Measurements from ENCODE around the gene ZNF71. TPM values are rescaled to one million over a fixed set of nuclear protein-coding genes. Genes with fewer than 3 reads are reported as not detected.

ZNF71 gene
- total RNA-seq = 1 to 10 TPM; 4.4 to 4.7 TPM

GRCh38 chr19:56594783-56595547, at the start of gene ZNF71:
ZNF71 (plus strand) TSS chr19:56595302; CDS start chr19:56601559, 6,257 bp downstream.
- Mint-ChIP-seq H3K36me3 (peaks cover 34 to 59% of the 10 kb centered on the region in 2 donors), H3K27ac (peak within 1 kb of the TSS; percentile 82 to 95), H3K9me3 (peaks cover 16 to 48% of the 10 kb centered on the region in 2 donors)
- ATAC-seq (peak; percentile 92 to 95), DNase-seq (ENCODE audit: low spot score in 2 of 2) (peak; percentile 84 to 86)

GRCh38 chr19:56547535-56547934, 47.6 kb upstream of the ZNF71 start:
- H3K9me3 Mint-ChIP-seq = peaks cover 32 to 40% of the 10 kb centered on the region in 2 donors
- no peak for ATAC-seq

GRCh38 chr19:56554272-56554869, 40.7 kb upstream of the ZNF71 start:
- Mint-ChIP-seq H3K27ac (no peak overlapping the region), H3K36me3 (peaks cover 61 to 65% of the 10 kb centered on the region in 2 donors), H3K9me3 (peaks cover 45 to 47% of the 10 kb centered on the region in 2 donors)
- DNase-seq (ENCODE audit: low spot score in 2 of 2) (no peak), ATAC-seq (no peak)

More at GRCh38 chr19:56547535-56547934, 47.6 kb upstream of the ZNF71 start:
- H3K36me3 Mint-ChIP-seq = peaks cover 74 to 75% of the 10 kb centered on the region in 2 donors
- H3K27ac Mint-ChIP-seq = no peak overlapping the region
- DNase-seq (ENCODE audit: low spot score in 2 of 2) = no peak

GRCh38 chr19:56562766-56563165, 32.3 kb upstream of the ZNF71 start:
- Mint-ChIP-seq H3K9me3 (peaks cover 51 to 52% of the 10 kb centered on the region in 2 donors), H3K27ac (no peak overlapping the region), H3K36me3 (peaks cover 81 to 91% of the 10 kb centered on the region in 2 donors)

GRCh38 chr19:56566904-56567273, 28.2 kb upstream of the ZNF71 start:
- H3K36me3 Mint-ChIP-seq = peaks cover 79 to 92% of the 10 kb centered on the region in 2 donors
- DNase-seq (ENCODE audit: low spot score in 2 of 2) (peak in 1 of 2 donors; percentile 42), ATAC-seq (peak; percentile 46 to 56)
- H3K27ac Mint-ChIP-seq = peak overlapping the region; percentile 93
- H3K9me3 Mint-ChIP-seq = peaks cover 32 to 46% of the 10 kb centered on the region in 2 donors

More at GRCh38 chr19:56562766-56563165, 32.3 kb upstream of the ZNF71 start:
- ATAC-seq (no peak), DNase-seq (ENCODE audit: low spot score in 2 of 2) (no peak)

GRCh38 chr19:56567274-56568120, 27.6 kb upstream of the ZNF71 start, which contains the start of gene ZNF470:
ZNF470 (plus strand) TSS chr19:56567468; CDS start chr19:56570312, 2,844 bp downstream.
- Mint-ChIP-seq H3K36me3 (peaks cover 76 to 92% of the 10 kb centered on the region in 2 donors), H3K27ac (peak within 1 kb of the TSS; percentile 93), H3K9me3 (peaks cover 27 to 48% of the 10 kb centered on the region in 2 donors)
- DNase-seq (ENCODE audit: low spot score in 2 of 2) (peak; percentile 84 to 89), ATAC-seq (peak; percentile 96 to 98)

- Mint-ChIP-seq H3K36me3 (peaks cover 85 to 90% of the 10 kb centered on the region in 2 donors), H3K9me3 (peaks cover 44 to 50% of the 10 kb centered on the region in 2 donors), H3K27ac (no peak overlapping the region)
- ATAC-seq (no peak), DNase-seq (ENCODE audit: low spot score in 2 of 2) (no peak)
Observed at GRCh38 chr19:56572589-56572988, 22.5 kb upstream of the ZNF71 start.

- no peak overlapping the region for H3K27ac Mint-ChIP-seq
- ATAC-seq = no peak
- no peak for DNase-seq (ENCODE audit: low spot score in 2 of 2)
- H3K9me3 Mint-ChIP-seq = peaks cover 58 to 59% of the 10 kb centered on the region in 2 donors
- H3K36me3 Mint-ChIP-seq = peaks cover 85 to 90% of the 10 kb centered on the region in 2 donors
Observed at GRCh38 chr19:56573914-56574313, 21.2 kb upstream of the ZNF71 start.

- DNase-seq (ENCODE audit: low spot score in 2 of 2) (no peak), ATAC-seq (no peak)
- H3K27ac Mint-ChIP-seq = no peak overlapping the region
- H3K36me3 Mint-ChIP-seq = peaks cover 81 to 84% of the 10 kb centered on the region in 2 donors
- H3K9me3 Mint-ChIP-seq = peaks cover 59 to 65% of the 10 kb centered on the region in 2 donors
Observed at GRCh38 chr19:56577719-56578602, 17.1 kb upstream of the ZNF71 start.

- Mint-ChIP-seq H3K9me3 (peaks cover 16 to 48% of the 10 kb centered on the region in 2 donors), H3K27ac (peak overlapping the region; percentile 44 to 82), H3K36me3 (peaks cover 34 to 58% of the 10 kb centered on the region in 2 donors)
- ATAC-seq (no peak), DNase-seq (ENCODE audit: low spot score in 2 of 2) (no peak)
Observed at GRCh38 chr19:56594446-56594782, 688 bp upstream of the ZNF71 start.

GRCh38 chr19:56595548-56595899, 422 bp downstream of the ZNF71 start:
- Mint-ChIP-seq H3K36me3 (peaks cover 36 to 57% of the 10 kb centered on the region in 2 donors), H3K27ac (peak overlapping the region; percentile 82 to 95), H3K9me3 (peaks cover 13 to 46% of the 10 kb centered on the region in 2 donors)
- ATAC-seq = peak; percentile 55 to 59
- no peak for DNase-seq (ENCODE audit: low spot score in 2 of 2)

GRCh38 chr19:56596676-56597075, 1.6 kb downstream of the ZNF71 start:
- Mint-ChIP-seq H3K27ac (peak overlapping the region in 1 of 2 donors; percentile 82), H3K9me3 (peaks cover 18 to 51% of the 10 kb centered on the region in 2 donors), H3K36me3 (peaks cover 48 to 66% of the 10 kb centered on the region in 2 donors)
- ATAC-seq = no peak
- DNase-seq (ENCODE audit: low spot score in 2 of 2) = no peak

- no peak for ATAC-seq
- DNase-seq (ENCODE audit: low spot score in 2 of 2) = no peak
- Mint-ChIP-seq H3K27ac (no peak overlapping the region), H3K9me3 (peaks cover 23 to 44% of the 10 kb centered on the region in 2 donors), H3K36me3 (peaks cover 53 to 74% of the 10 kb centered on the region in 2 donors)
Observed at GRCh38 chr19:56597696-56598095, 2.6 kb downstream of the ZNF71 start.

GRCh38 chr19:56601375-56601774, 6.3 kb downstream of the ZNF71 start:
- Mint-ChIP-seq H3K36me3 (peaks cover 63 to 88% of the 10 kb centered on the region in 2 donors), H3K27ac (no peak overlapping the region), H3K9me3 (peaks cover 39 to 41% of the 10 kb centered on the region in 2 donors)
- ATAC-seq = no peak
- no peak for DNase-seq (ENCODE audit: low spot score in 2 of 2)

- ATAC-seq (no peak), DNase-seq (ENCODE audit: low spot score in 2 of 2) (no peak)
- Mint-ChIP-seq H3K36me3 (peaks cover 72 to 88% of the 10 kb centered on the region in 2 donors), H3K27ac (no peak overlapping the region), H3K9me3 (peaks cover 39 to 46% of the 10 kb centered on the region in 2 donors)
Observed at GRCh38 chr19:56603829-56604228, 8.7 kb downstream of the ZNF71 start.
